Osteoblast (primary cell): ENCODE measurements around the gene EDAR. TPM values are rescaled to one million over a fixed set of nuclear protein-coding genes. Genes with fewer than 3 reads are reported as not detected.

Experiments used
- DNase-seq: peaks from one replicate; pipeline ENCODE4 v3.0.0; 2011; ENCODE audit warnings: low spot score, mixed read lengths; ENCODE audit not compliant: insufficient read length; ENCODE audit errors: missing footprints
- H2AFZ ChIP-seq: 2 replicates; pipeline ENCODE4 v1.6.0; 2011; ENCODE audit warnings: mild to moderate bottlenecking, low read length
- H3K27ac ChIP-seq: 2 replicates; pipeline ENCODE4 v1.5.1; 2011; ENCODE audit warnings: mild to moderate bottlenecking, low read depth, low read length, moderate library complexity
- H3K27me3 ChIP-seq: 2 replicates; pipeline ENCODE4 v1.6.0; 2012; ENCODE audit warnings: mild to moderate bottlenecking, control low read depth, inconsistent platforms, low read length, moderate library complexity; ENCODE audit not compliant: insufficient read depth
- H3K36me3 ChIP-seq: 2 replicates; pipeline ENCODE4 v1.5.1; 2011; ENCODE audit warnings: mild to moderate bottlenecking, low read length, control low read depth, moderate library complexity; ENCODE audit not compliant: insufficient read depth
- H3K4me1 ChIP-seq: 2 replicates; pipeline ENCODE4 v1.5.1; 2011; ENCODE audit warnings: mild to moderate bottlenecking, low read length, control low read depth, moderate library complexity; ENCODE audit not compliant: insufficient read depth
- H3K4me2 ChIP-seq: 2 replicates; pipeline ENCODE4 v1.6.0; 2011; ENCODE audit warnings: mild to moderate bottlenecking, low read length; ENCODE audit not compliant: insufficient read depth
- H3K4me3 ChIP-seq: fragments of 200-600 bp; sonication (generic); 3 replicates; pipeline ENCODE4 v1.5.1; 2012; ENCODE audit warnings: mild to moderate bottlenecking, low read length, inconsistent platforms; ENCODE audit not compliant: insufficient read depth
- H3K79me2 ChIP-seq: 2 replicates; pipeline ENCODE4 v1.6.0; 2012; ENCODE audit warnings: mild to moderate bottlenecking, low read length, control low read depth, inconsistent platforms; ENCODE audit not compliant: insufficient read depth
- H3K9me3 ChIP-seq: 2 replicates; pipeline ENCODE4 v1.5.1; 2011; ENCODE audit warnings: low read depth, low read length, control low read depth
- H4K20me1 ChIP-seq: 2 replicates; pipeline ENCODE4 v1.6.0; 2012; ENCODE audit warnings: mild to moderate bottlenecking, low read length, control low read depth; ENCODE audit not compliant: insufficient read depth
- CTCF ChIP-seq: IDR thresholded peaks from 2 replicates; pipeline ENCODE4 v1.5.1; 2011; ENCODE audit warnings: mild to moderate bottlenecking, low read depth, low read length, moderate library complexity; ENCODE audit errors: extremely low read depth
- total RNA-seq: library from RNA; depleted of rRNA; stranded (reverse); fragments of >200 nt; gene quantifications from 2 replicates; pipeline ENCODE4 v1.2.3, GENCODE V29; 2012

The EDAR gene
- total RNA-seq, 1 donor, result not detected

GRCh38 chr2:108911401-108911800 lies 77.6 kb downstream of the EDAR start:
- Histone ChIP-seq H3K27me3 (peaks cover 19% of the 10 kb centered on the region), H3K9me3 (no peaks in the 10 kb centered on the region), H4K20me1 (no peaks in the 10 kb centered on the region), H3K27ac (no peak overlapping the region), H3K36me3 (no peaks in the 10 kb centered on the region), H2AFZ (no peak overlapping the region), H3K79me2 (no peaks in the 10 kb centered on the region), H3K4me1 (no peaks in the 10 kb centered on the region), H3K4me2 (no peak overlapping the region), H3K4me3 (no peak overlapping the region)
- no peak for TF ChIP-seq CTCF
- no peak for DNase-seq

DNA sequence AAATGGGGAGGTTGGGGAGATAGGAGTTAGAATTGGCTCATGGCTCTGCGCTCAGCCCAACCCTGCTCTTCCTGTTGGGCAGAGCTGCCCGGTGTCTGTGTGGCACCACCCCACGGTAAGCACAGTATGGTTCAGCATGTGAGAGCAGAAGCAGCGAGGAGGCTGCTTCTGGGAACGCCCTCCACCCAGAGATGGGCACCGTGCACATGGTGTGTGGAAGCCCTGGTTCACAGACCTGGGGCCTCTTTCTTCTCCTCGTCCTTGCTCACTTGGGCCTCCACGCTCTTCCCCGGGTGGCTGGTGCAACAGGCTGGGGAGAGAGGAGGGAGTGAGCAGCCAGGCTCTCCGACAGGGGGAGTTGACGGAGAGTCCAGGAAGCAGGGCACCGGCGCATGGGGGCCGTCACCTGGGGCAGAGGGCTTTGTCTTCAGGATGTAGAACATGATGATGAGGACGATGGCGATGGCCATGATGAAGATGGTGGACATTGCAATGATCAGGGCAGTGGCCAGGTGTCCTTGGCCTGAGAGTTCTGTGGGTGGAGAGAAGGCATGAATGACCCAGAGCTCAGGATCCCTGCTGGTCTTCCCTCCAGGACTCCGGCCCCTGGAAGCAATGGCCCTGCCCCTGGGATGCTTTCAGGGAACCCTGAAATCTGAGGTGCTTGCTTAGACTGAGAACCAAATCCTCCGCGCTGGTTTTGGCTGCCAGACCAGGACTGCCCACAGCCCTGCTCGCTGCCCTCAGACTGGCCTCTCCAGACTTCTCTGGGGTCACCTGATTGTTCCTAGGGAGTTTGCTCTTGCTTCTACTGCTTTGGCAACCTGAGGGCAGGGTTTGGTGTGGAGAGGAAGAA lies 78.3 kb downstream of the EDAR start:
- no peak overlapping the region for H3K27ac ChIP-seq
- H4K20me1 ChIP-seq, result no peaks in the 10 kb centered on the region
- no peaks in the 10 kb centered on the region for H3K9me3 ChIP-seq
- TF ChIP-seq CTCF, result no peak
- H3K36me3 ChIP-seq, result no peaks in the 10 kb centered on the region
- no peaks in the 10 kb centered on the region for H3K4me1 ChIP-seq
- H3K27me3 ChIP-seq, result peaks cover 20% of the 10 kb centered on the region
- no peak overlapping the region for H3K4me3 ChIP-seq
- DNase-seq, result peak; percentile 66
- H2AFZ ChIP-seq, result no peak overlapping the region
- no peak overlapping the region for H3K4me2 ChIP-seq
- H3K79me2 ChIP-seq, result no peaks in the 10 kb centered on the region

GRCh38 chr2:108910011-108910431 lies 79.0 kb downstream of the EDAR start:
- H3K79me2 ChIP-seq, result no peaks in the 10 kb centered on the region
- no peaks in the 10 kb centered on the region for H3K9me3 ChIP-seq
- no peak overlapping the region for H3K4me3 ChIP-seq
- no peaks in the 10 kb centered on the region for H3K36me3 ChIP-seq
- no peak overlapping the region for H3K27ac ChIP-seq
- peaks cover 23% of the 10 kb centered on the region for H3K27me3 ChIP-seq
- no peak for TF ChIP-seq CTCF
- H3K4me1 ChIP-seq, result no peaks in the 10 kb centered on the region
- DNase-seq, result peak; percentile 50
- no peak overlapping the region for H2AFZ ChIP-seq
- no peaks in the 10 kb centered on the region for H4K20me1 ChIP-seq
- H3K4me2 ChIP-seq, result no peak overlapping the region

- Histone ChIP-seq H3K27ac (no peak overlapping the region), H3K36me3 (no peaks in the 10 kb centered on the region), H3K9me3 (no peaks in the 10 kb centered on the region), H4K20me1 (no peaks in the 10 kb centered on the region), H3K4me1 (no peaks in the 10 kb centered on the region), H2AFZ (no peak overlapping the region), H3K4me3 (no peak overlapping the region), H3K79me2 (no peaks in the 10 kb centered on the region), H3K27me3 (peaks cover 26% of the 10 kb centered on the region), H3K4me2 (no peak overlapping the region)
- TF ChIP-seq CTCF, result no peak
- DNase-seq, result peak; percentile 21
Observed at GRCh38 chr2:108909275-108909823, 79.7 kb downstream of the EDAR start.
